ENCODE measurements around the gene ZDHHC14.
"Not testable (repeated sequence)": the region's sequence is repeated elsewhere in the genome, so short reads cannot be mapped to it uniquely, and the experiment has no call there.

Gene ZDHHC14

GRCh38 chr6:157688960-157689599 is 308.1 kb downstream of the ZDHHC14 start:
- DNase-seq (ENCODE audit: low spot score), result no peak

- no peak for DNase-seq (ENCODE audit: low spot score)
Measured at GRCh38 chr6:157689875-157690274, 308.9 kb downstream of the ZDHHC14 start.

- no peak for DNase-seq (ENCODE audit: low spot score)
Measured at GRCh38 chr6:157690441-157691210, 309.6 kb downstream of the ZDHHC14 start.

- not testable (repeated sequence) for DNase-seq (ENCODE audit: low spot score)
Measured at GRCh38 chr6:157691621-157692020, 310.6 kb downstream of the ZDHHC14 start.

GRCh38 chr6:157693867-157694266 is 312.9 kb downstream of the ZDHHC14 start:
- no peak for DNase-seq (ENCODE audit: low spot score)

GRCh38 chr6:157695301-157696040 is 314.5 kb downstream of the ZDHHC14 start:
- no peak for DNase-seq (ENCODE audit: low spot score)

- no peak for DNase-seq (ENCODE audit: low spot score)
Measured at GRCh38 chr6:157699777-157700636, 319.0 kb downstream of the ZDHHC14 start.

- not testable (repeated sequence) for DNase-seq (ENCODE audit: low spot score)
Measured at GRCh38 chr6:157706351-157706750, 325.4 kb downstream of the ZDHHC14 start.

GRCh38 chr6:157706883-157707282 is 325.9 kb downstream of the ZDHHC14 start:
- no peak for DNase-seq (ENCODE audit: low spot score)

- DNase-seq (ENCODE audit: low spot score), result no peak
Measured at GRCh38 chr6:157707576-157707975, 326.6 kb downstream of the ZDHHC14 start.

GRCh38 chr6:157708239-157708638 is 327.2 kb downstream of the ZDHHC14 start:
- no peak for DNase-seq (ENCODE audit: low spot score)

- DNase-seq (ENCODE audit: low spot score), result no peak
Measured at GRCh38 chr6:157708933-157709332, 327.9 kb downstream of the ZDHHC14 start.

- no peak for DNase-seq (ENCODE audit: low spot score)
Measured at GRCh38 chr6:157709555-157709954, 328.6 kb downstream of the ZDHHC14 start.

- no peak for DNase-seq (ENCODE audit: low spot score)
Measured at GRCh38 chr6:157710604-157711003, 329.6 kb downstream of the ZDHHC14 start.

GRCh38 chr6:157711060-157711459 is 330.1 kb downstream of the ZDHHC14 start:
- DNase-seq (ENCODE audit: low spot score), result no peak

- DNase-seq (ENCODE audit: low spot score), result no peak
Measured at GRCh38 chr6:157712585-157713295, 331.8 kb downstream of the ZDHHC14 start.

- no peak for DNase-seq (ENCODE audit: low spot score)
Measured at GRCh38 chr6:157713451-157714152, 332.6 kb downstream of the ZDHHC14 start.

GRCh38 chr6:157714153-157714490 is 333.1 kb downstream of the ZDHHC14 start:
- no peak for DNase-seq (ENCODE audit: low spot score)

GRCh38 chr6:157715728-157716164 is 334.8 kb downstream of the ZDHHC14 start:
- DNase-seq (ENCODE audit: low spot score), result peak; percentile 34

GRCh38 chr6:157716251-157716995 is 335.4 kb downstream of the ZDHHC14 start:
- DNase-seq (ENCODE audit: low spot score), result no peak

Measured in HuH-7.5 (cell line).